ENCODE data around the gene YBX2. TPM values are rescaled to one million over a fixed set of nuclear protein-coding genes. Genes with fewer than 3 reads are reported as not detected.
"Not testable (repeated sequence)": the region's sequence is repeated elsewhere in the genome, so short reads cannot be mapped to it uniquely, and the experiment has no call there.

The YBX2 gene
- total RNA-seq, 5 donors from 2014 or later (not counting 1 experiment from before 2014, with no cell fraction given), result 0.20 to 0.57 (median 0.45) TPM; not detected in 1

GRCh38 chr17:7336240-7337175 is 42.1 kb upstream of the YBX2 start, which contains the start of gene ACAP1:
Gene ACAP1, plus strand, starts transcription at chr17:7336529. Its CDS starts 206 bp downstream, at chr17:7336735.
- Mint-ChIP-seq H3K27ac (peak within 1 kb of the TSS; percentile 99 to 100), H3K4me1 (peaks cover 53 to 67% (median 66%) of the 10 kb centered on the region in 3 donors), H3K36me3 (peaks cover 15% of the 10 kb centered on the region), H3K27me3 (no peaks in the 10 kb centered on the region), H3K9me3 (no peaks in the 10 kb centered on the region), H3K4me3 (peak within 1 kb of the TSS; percentile 93 to 98 (median 93))
- ChIA-PET POLR2A (interaction anchor here (0.5 to 1.0 kb wide), 7 partner anchors 8 to 145 kb away, joined by 3 to 4 read pairs (median 3); no protein-coding TSS in a partner anchor), CTCF (interaction anchor here (0.5 to 2.3 kb wide), 13 partner anchors 8 to 426 kb away, joined by 3 to 5 read pairs (median 4); no protein-coding TSS in a partner anchor)
- H3K9me3 ChIP-seq, result no peaks in the 10 kb centered on the region
- peak; percentile 95 to 97 (median 96) for ATAC-seq (replicated peaks in 1 of 4)
- H3K27me3 ChIP-seq (replicated peaks in 1 of 2; ENCODE audit: control insufficient read depth in 2 of 2, extremely low read depth in 1 of 2, insufficient read depth in 2 of 2, low read length in 1 of 2), result no peaks in the 10 kb centered on the region
- H3K36me3 ChIP-seq (ENCODE audit: control insufficient read depth in 2 of 2, extremely low read depth in 1 of 2, insufficient read depth in 1 of 2, low read length in 1 of 2), result peaks cover 0 to 34% of the 10 kb centered on the region in 2 donors
- peak within 1 kb of the TSS; percentile 72 for H3K27ac ChIP-seq (ENCODE audit: low read length)
- peak within 1 kb of the TSS; percentile 78 to 93 for H3K4me3 ChIP-seq (ENCODE audit: control insufficient read depth in 1 of 2, extremely low read depth in 1 of 2, low read length in 1 of 2)
- whole genome bisulfite sequencing (ENCODE audit: insufficient coverage), result 0% methylated on average over 3 of the region's 17 CpGs
- H3K4me1 ChIP-seq (ENCODE audit: control insufficient read depth in 1 of 2, extremely low read depth in 1 of 2, insufficient read depth in 2 of 2, low read length in 2 of 2), result peaks cover 19 to 86% of the 10 kb centered on the region in 2 experiments
- DNase-seq, result peak; percentile 75 to 93 (median 88)

GRCh38 chr17:7335765-7336164 is 41.3 kb upstream of the YBX2 start:
- DNase-seq; ATAC-seq (replicated peaks in 1 of 4); H3K27me3 ChIP-seq (replicated peaks in 1 of 2; ENCODE audit: control insufficient read depth in 2 of 2, extremely low read depth in 1 of 2, insufficient read depth in 2 of 2, low read length in 1 of 2); H3K9me3 Mint-ChIP-seq; H3K9me3 ChIP-seq; H3K27me3 Mint-ChIP-seq: not testable (repeated sequence)
- H3K4me3 ChIP-seq (ENCODE audit: control insufficient read depth in 1 of 2, extremely low read depth in 1 of 2, low read length in 1 of 2), result peak overlapping the region in 1 of 2 donors; percentile 78
- Mint-ChIP-seq H3K4me1 (peaks cover 52 to 68% (median 63%) of the 10 kb centered on the region in 3 donors), H3K36me3 (peaks cover 12% of the 10 kb centered on the region), H3K4me3 (peak overlapping the region; percentile 93 to 98 (median 93)), H3K27ac (peak overlapping the region; percentile 99 to 100)
- ChIA-PET POLR2A (interaction anchor here in 1 of 2 donors (1.0 kb wide), 1 partner anchor 34 kb away, joined by 4 read pairs; no protein-coding TSS in a partner anchor), CTCF (interaction anchor here (0.5 to 1.5 kb wide), 9 partner anchors 13 to 425 kb away, joined by 3 to 5 read pairs (median 3); no protein-coding TSS in a partner anchor)
- H3K4me1 ChIP-seq (ENCODE audit: control insufficient read depth in 1 of 2, extremely low read depth in 1 of 2, insufficient read depth in 2 of 2, low read length in 2 of 2), result peaks cover 19 to 82% of the 10 kb centered on the region in 2 experiments
- peaks cover 0 to 26% of the 10 kb centered on the region in 2 donors for H3K36me3 ChIP-seq (ENCODE audit: control insufficient read depth in 2 of 2, extremely low read depth in 1 of 2, insufficient read depth in 1 of 2, low read length in 1 of 2)
- 67% methylated on average over 8 of the region's 13 CpGs for WGBS (ENCODE audit: insufficient coverage)
- peak overlapping the region; percentile 72 for H3K27ac ChIP-seq (ENCODE audit: low read length)

GRCh38 chr17:7334938-7335538 is 40.6 kb upstream of the YBX2 start:
- H3K27ac ChIP-seq (ENCODE audit: low read length), result peak overlapping the region; percentile 72
- ChIA-PET CTCF (interaction anchor here in 1 of 2 donors (0.7 kb wide), 1 partner anchor 100 kb away, joined by 3 read pairs; no protein-coding TSS in a partner anchor), POLR2A (interaction anchor here in 1 of 2 donors (0.8 kb wide), 1 partner anchor 350 kb away, joined by 3 read pairs; no protein-coding TSS in a partner anchor)
- Mint-ChIP-seq H3K36me3 (peaks cover 12% of the 10 kb centered on the region), H3K27ac (peak overlapping the region; percentile 99 to 100), H3K4me3 (peak overlapping the region; percentile 43 to 98 (median 93)), H3K9me3 (no peaks in the 10 kb centered on the region), H3K4me1 (peaks cover 51 to 66% (median 64%) of the 10 kb centered on the region in 3 donors), H3K27me3 (no peaks in the 10 kb centered on the region)
- no peak for ATAC-seq (replicated peaks in 1 of 4)
- no peaks in the 10 kb centered on the region for H3K27me3 ChIP-seq (replicated peaks in 1 of 2; ENCODE audit: control insufficient read depth in 2 of 2, extremely low read depth in 1 of 2, insufficient read depth in 2 of 2, low read length in 1 of 2)
- no peak for DNase-seq
- H3K9me3 ChIP-seq, result no peaks in the 10 kb centered on the region
- peaks cover 19 to 87% of the 10 kb centered on the region in 2 experiments for H3K4me1 ChIP-seq (ENCODE audit: control insufficient read depth in 1 of 2, extremely low read depth in 1 of 2, insufficient read depth in 2 of 2, low read length in 2 of 2)
- H3K4me3 ChIP-seq (ENCODE audit: control insufficient read depth in 1 of 2, extremely low read depth in 1 of 2, low read length in 1 of 2), result no peak overlapping the region
- H3K36me3 ChIP-seq (ENCODE audit: control insufficient read depth in 2 of 2, extremely low read depth in 1 of 2, insufficient read depth in 1 of 2, low read length in 1 of 2), result peaks cover 0 to 20% of the 10 kb centered on the region in 2 donors
- 100% methylated on average over 1 of the region's 3 CpGs for WGBS (ENCODE audit: insufficient coverage)

GRCh38 chr17:7332600-7333069 is 38.2 kb upstream of the YBX2 start:
- H3K36me3 ChIP-seq (ENCODE audit: control insufficient read depth in 2 of 2, extremely low read depth in 1 of 2, insufficient read depth in 1 of 2, low read length in 1 of 2); H3K9me3 Mint-ChIP-seq; H3K27me3 ChIP-seq (replicated peaks in 1 of 2; ENCODE audit: control insufficient read depth in 2 of 2, extremely low read depth in 1 of 2, insufficient read depth in 2 of 2, low read length in 1 of 2); ATAC-seq (replicated peaks in 1 of 4); H3K27me3 Mint-ChIP-seq; POLR2A ChIA-PET; H3K36me3 Mint-ChIP-seq; H3K9me3 ChIP-seq: not testable (repeated sequence)
- no CpG with 5 or more reads among the region's 14 CpGs for WGBS (ENCODE audit: insufficient coverage)
- Histone ChIP-seq H3K4me3 (ENCODE audit: control insufficient read depth in 1 of 2, extremely low read depth in 1 of 2, low read length in 1 of 2) (peak overlapping the region in 1 of 2 donors; percentile 49), H3K4me1 (ENCODE audit: control insufficient read depth in 1 of 2, extremely low read depth in 1 of 2, insufficient read depth in 2 of 2, low read length in 2 of 2) (peaks cover 19 to 77% of the 10 kb centered on the region in 2 experiments), H3K27ac (ENCODE audit: low read length) (peak overlapping the region; percentile 47)
- CTCF ChIA-PET, result interaction anchor here in 1 of 2 donors (0.8 kb wide), 1 partner anchor 8 kb away, joined by 8 read pairs; no protein-coding TSS in a partner anchor
- Mint-ChIP-seq H3K4me1 (peaks cover 58 to 72% (median 68%) of the 10 kb centered on the region in 3 donors), H3K27ac (peak overlapping the region; percentile 89 to 94), H3K4me3 (peak overlapping the region; percentile 37 to 94 (median 56))
- peak in 20 of 35 experiments; percentile 28 to 71 (median 50) for DNase-seq

- Histone ChIP-seq H3K4me1 (ENCODE audit: control insufficient read depth in 1 of 2, extremely low read depth in 1 of 2, insufficient read depth in 2 of 2, low read length in 2 of 2) (peaks cover 19 to 75% of the 10 kb centered on the region in 2 experiments), H3K4me3 (ENCODE audit: control insufficient read depth in 1 of 2, extremely low read depth in 1 of 2, low read length in 1 of 2) (peak overlapping the region in 1 of 2 donors; percentile 49), H3K27ac (ENCODE audit: low read length) (peak overlapping the region; percentile 47), H3K27me3 (replicated peaks in 1 of 2; ENCODE audit: control insufficient read depth in 2 of 2, extremely low read depth in 1 of 2, insufficient read depth in 2 of 2, low read length in 1 of 2) (no peaks in the 10 kb centered on the region), H3K9me3 (no peaks in the 10 kb centered on the region), H3K36me3 (ENCODE audit: control insufficient read depth in 2 of 2, extremely low read depth in 1 of 2, insufficient read depth in 1 of 2, low read length in 1 of 2) (peaks cover 1% of the 10 kb centered on the region in 2 donors)
- no peak for ATAC-seq (replicated peaks in 1 of 4)
- ChIA-PET CTCF (no interaction called here), POLR2A (interaction anchor here in 1 of 2 donors (0.5 kb wide), 1 partner anchor 65 kb away, joined by 3 read pairs; no protein-coding TSS in a partner anchor)
- Mint-ChIP-seq H3K27me3 (no peaks in the 10 kb centered on the region), H3K27ac (peak overlapping the region; percentile 89 to 94), H3K36me3 (peaks cover 3% of the 10 kb centered on the region), H3K4me3 (peak overlapping the region; percentile 37 to 94 (median 56)), H3K4me1 (peaks cover 55 to 67% (median 65%) of the 10 kb centered on the region in 3 donors), H3K9me3 (no peaks in the 10 kb centered on the region)
- 14% methylated on average over 3 of the region's 7 CpGs for WGBS (ENCODE audit: insufficient coverage)
- DNase-seq, result no peak
Measured at GRCh38 chr17:7332111-7332510, 37.7 kb upstream of the YBX2 start.

Data from T-cell (primary cell).